Testis (tissue), 3 donors: ENCODE data around the gene CFAP61. TPM values are rescaled to one million over a fixed set of nuclear protein-coding genes. Genes with fewer than 3 reads are reported as not detected.

Source experiments
- DNase-seq: peaks from one replicate; pipeline ENCODE4 v3.0.0-alpha.2; 2019
- H3K27ac ChIP-seq, 2 donors: fragments of 200-600 bp; sonication (generic); one replicate each; pipeline ENCODE4 v1.5.1; 2019
- H3K27me3 ChIP-seq: fragments of 200-600 bp; sonication (generic); one replicate; pipeline ENCODE4 v1.5.1; 2019
- H3K36me3 ChIP-seq: fragments of 200-600 bp; sonication (generic); one replicate; pipeline ENCODE4 v1.5.1; 2017; ENCODE audit warnings: low read depth; ENCODE audit errors: missing control alignments
- H3K4me1 ChIP-seq: fragments of 200-600 bp; sonication (generic); one replicate; pipeline ENCODE4 v1.5.1; 2019
- H3K4me3 ChIP-seq, 2 donors: fragments of 200-600 bp; sonication (generic); one replicate each; pipeline ENCODE4 v1.5.1; 2017 to 2019
- H3K9me3 ChIP-seq: fragments of 200-600 bp; sonication (generic); one replicate; pipeline ENCODE4 v1.5.1; 2017
- POLR2A ChIP-seq: fragments of 450-650 bp; IDR thresholded peaks from one replicate; pipeline ENCODE4 v1.6.1; 2017; ENCODE audit warnings: antibody characterized with exemption, mild to moderate bottlenecking, moderate library complexity
- WGBS, 2 donors: methylation state at CpG; one replicate each; pipeline ENCODE4 v1.1.5; 2018; 5-methylcytosine and 5-hydroxymethylcytosine counted together
- intact Hi-C: fragments of 100-400 bp; cut with DNase I; formaldehyde crosslinking; loops from one replicate; pipeline ENCODE4 v1.15.1; 2023; ENCODE audit warnings: low total_unique reads
- polyA plus RNA-seq: library from polyadenylated mRNA; stranded (reverse); fragments of 350-450 nt; fragmentation: Illumina TruSeq; extraction: RNeasy Lipid Tissue Mini Kit (QIAGEN cat#74804); gene quantifications from one replicate; pipeline ENCODE4 v1.2.3, GENCODE V29; 2014; ENCODE audit warnings: low read depth, low replicate concordance; ENCODE audit not compliant: insufficient read depth
- total RNA-seq, 2 donors: library from RNA; depleted of rRNA; stranded (reverse); fragments of >200 nt; gene quantifications; one replicate each; pipeline ENCODE4 v1.2.3, GENCODE V29; 2016
- TF ChIP-seq, protein P1 (sequence below), 3 experiments: fragments of 450-650 bp in 2 of 3; fragments of 200-600 bp in 1 of 3; sonication (generic) in 1 of 3; IDR thresholded peaks; one replicate each; pipeline ENCODE4 v1.5.1; 2016 to 2019; ENCODE audit warnings: antibody characterized with exemption in 3 of 3, mild to moderate bottlenecking in 2 of 3, moderate library complexity in 1 of 3

The CFAP61 gene
- total and polyA plus RNA-seq, 3 donors from 2014 or later: 21.4 to 76.0 (median 27.3) TPM

DNA sequence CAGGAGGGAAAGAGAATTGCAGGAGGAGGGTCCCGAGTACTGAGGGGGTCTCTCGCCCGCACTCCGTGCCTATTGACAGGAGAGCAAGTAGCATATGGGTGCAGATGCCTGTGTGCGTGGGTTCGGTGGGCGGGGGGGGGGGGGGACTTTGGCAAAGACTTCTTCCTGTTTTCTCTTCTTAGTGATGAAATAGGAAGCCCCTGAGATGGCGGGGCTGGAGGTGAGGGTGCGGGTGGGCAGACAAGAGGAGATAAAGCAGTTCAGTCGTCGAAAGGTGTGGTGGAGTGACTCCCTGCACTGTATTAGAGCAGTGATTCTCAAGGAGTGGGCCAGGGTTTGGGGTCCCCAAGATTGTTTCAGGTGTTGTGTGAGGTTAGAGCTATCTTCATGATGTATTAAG, 31.4 kb upstream of the CFAP61 start:
- TF ChIP-seq, protein P1, sequence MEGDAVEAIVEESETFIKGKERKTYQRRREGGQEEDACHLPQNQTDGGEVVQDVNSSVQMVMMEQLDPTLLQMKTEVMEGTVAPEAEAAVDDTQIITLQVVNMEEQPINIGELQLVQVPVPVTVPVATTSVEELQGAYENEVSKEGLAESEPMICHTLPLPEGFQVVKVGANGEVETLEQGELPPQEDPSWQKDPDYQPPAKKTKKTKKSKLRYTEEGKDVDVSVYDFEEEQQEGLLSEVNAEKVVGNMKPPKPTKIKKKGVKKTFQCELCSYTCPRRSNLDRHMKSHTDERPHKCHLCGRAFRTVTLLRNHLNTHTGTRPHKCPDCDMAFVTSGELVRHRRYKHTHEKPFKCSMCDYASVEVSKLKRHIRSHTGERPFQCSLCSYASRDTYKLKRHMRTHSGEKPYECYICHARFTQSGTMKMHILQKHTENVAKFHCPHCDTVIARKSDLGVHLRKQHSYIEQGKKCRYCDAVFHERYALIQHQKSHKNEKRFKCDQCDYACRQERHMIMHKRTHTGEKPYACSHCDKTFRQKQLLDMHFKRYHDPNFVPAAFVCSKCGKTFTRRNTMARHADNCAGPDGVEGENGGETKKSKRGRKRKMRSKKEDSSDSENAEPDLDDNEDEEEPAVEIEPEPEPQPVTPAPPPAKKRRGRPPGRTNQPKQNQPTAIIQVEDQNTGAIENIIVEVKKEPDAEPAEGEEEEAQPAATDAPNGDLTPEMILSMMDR (IDR thresholded peaks at IDR 0.05): no peak
- TF ChIP-seq POLR2A: no peak
- H3K4me1 ChIP-seq: peaks cover 29% of the 10 kb centered on the region
- intact Hi-C loops: no loop called here

DNA sequence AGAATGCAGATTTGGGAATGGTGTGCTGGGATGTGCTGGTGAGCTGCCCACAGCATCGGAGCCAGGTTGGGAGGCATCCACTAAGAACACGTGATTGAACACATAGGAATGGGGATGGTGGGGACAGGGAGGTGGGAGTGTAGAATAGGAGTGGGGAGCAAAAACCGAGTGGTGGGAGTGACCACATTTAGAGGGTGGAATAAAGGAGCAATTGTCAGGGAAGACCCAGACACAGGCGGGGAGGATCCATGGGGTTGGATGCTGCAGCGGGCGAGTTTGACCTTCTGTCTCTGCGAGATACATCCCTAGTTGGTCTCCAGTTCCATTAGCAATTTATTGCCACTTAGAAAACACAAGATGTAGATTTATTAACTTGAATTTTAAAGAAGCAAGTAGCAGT, 30.5 kb upstream of the CFAP61 start:
- intact Hi-C loops: no loop called here
- Histone ChIP-seq H3K4me3 (no peak overlapping the region), H3K36me3 (no peaks in the 10 kb centered on the region), H3K27ac (no peak overlapping the region), H3K4me1 (peaks cover 29% of the 10 kb centered on the region), H3K27me3 (no peaks in the 10 kb centered on the region), H3K9me3 (no peaks in the 10 kb centered on the region)
- WGBS, 2 donors: 59 to 77% methylated on average over 7 of the region's 7 CpGs
- DNase-seq: peak; percentile 74
- TF ChIP-seq, protein P1 (IDR thresholded peaks at IDR 0.05): no peak
- TF ChIP-seq POLR2A: no peak

More for the DNA sequence above, 31.4 kb upstream of the CFAP61 start:
- Histone ChIP-seq H3K4me3 (no peak overlapping the region), H3K36me3 (no peaks in the 10 kb centered on the region), H3K27ac (no peak overlapping the region), H3K9me3 (no peaks in the 10 kb centered on the region), H3K27me3 (no peaks in the 10 kb centered on the region)
- 84 to 89% methylated on average over 11 of the region's 11 CpGs for WGBS, 2 donors
- DNase-seq: no peak

DNA sequence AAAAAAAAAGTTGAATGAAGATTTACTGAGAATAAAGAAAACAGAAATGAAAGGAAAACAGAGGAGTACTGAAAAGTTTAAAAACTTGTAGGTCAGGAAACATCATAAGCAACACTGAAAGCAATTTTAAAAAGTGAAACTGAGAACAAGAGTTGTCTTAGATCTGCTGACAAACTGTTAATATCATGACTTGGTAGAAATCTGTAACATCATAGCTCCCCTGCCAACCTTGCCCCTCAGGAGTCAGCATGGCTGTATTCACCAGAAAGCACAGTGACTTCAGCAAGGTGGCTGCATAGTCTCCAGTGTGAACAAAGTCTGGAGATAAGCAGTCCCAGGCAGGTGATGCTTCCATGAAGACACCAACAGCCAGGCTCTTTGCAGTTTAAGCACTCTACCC, 29.8 kb upstream of the CFAP61 start:
- no peak for TF ChIP-seq POLR2A
- TF ChIP-seq, protein P1 (IDR thresholded peaks at IDR 0.05): no peak
- no peaks in the 10 kb centered on the region for H3K9me3 ChIP-seq
- peaks cover 29% of the 10 kb centered on the region for H3K4me1 ChIP-seq
- H3K27me3 ChIP-seq: no peaks in the 10 kb centered on the region
- H3K36me3 ChIP-seq: no peaks in the 10 kb centered on the region
- intact Hi-C loops: no loop called here
- no peak overlapping the region for H3K27ac ChIP-seq
- H3K4me3 ChIP-seq: no peak overlapping the region
- no peak for DNase-seq

DNA sequence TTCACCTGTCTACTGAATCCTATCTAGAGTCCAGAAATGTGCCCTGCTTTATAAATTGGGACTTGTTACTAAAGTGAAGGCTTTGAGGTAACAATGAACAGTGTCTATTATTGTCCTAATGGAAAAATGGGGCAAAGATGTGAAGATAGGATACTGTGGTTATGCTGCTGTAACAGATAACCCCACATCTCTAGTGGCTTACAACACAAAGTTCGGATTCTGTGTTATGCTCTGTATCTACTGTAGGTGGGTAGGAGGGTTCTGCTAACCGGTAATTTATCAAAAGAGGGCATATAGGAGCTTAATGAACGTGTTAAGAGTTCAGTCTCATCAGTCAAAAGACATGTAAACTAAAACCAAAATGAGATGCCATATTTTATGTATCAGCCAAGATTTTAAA, 28.9 kb upstream of the CFAP61 start:
- Histone ChIP-seq H3K36me3 (no peaks in the 10 kb centered on the region), H3K27me3 (no peaks in the 10 kb centered on the region), H3K9me3 (no peaks in the 10 kb centered on the region), H3K4me3 (no peak overlapping the region), H3K4me1 (peaks cover 24% of the 10 kb centered on the region), H3K27ac (no peak overlapping the region)
- intact Hi-C loops: no loop called here
- no peak for DNase-seq
- no peak for TF ChIP-seq POLR2A
- TF ChIP-seq, protein P1 (IDR thresholded peaks at IDR 0.05): no peak
- 78 to 88% methylated on average over 3 of the region's 3 CpGs for WGBS, 2 donors

DNA sequence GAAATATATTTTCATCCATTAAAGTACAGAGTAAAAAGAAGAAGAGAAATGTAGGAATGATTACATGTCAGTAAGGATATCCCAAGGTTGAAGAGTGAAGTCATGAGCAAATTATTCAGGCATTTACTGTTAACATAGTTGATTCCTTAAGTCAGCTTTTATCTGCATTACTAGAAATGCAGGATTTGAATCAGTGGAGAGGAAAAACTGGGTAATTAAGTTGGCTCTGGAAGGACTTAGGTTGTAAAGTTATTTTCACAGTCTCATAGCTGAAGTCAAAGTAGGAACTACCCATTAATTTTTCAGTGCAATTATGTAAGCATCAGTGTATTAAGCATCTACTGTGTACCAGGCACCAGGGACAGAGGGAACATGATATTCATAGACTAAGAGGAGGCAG, 27.4 kb upstream of the CFAP61 start:
- TF ChIP-seq, protein P1 (IDR thresholded peaks at IDR 0.05): no peak
- no peak for TF ChIP-seq POLR2A
- H3K36me3 ChIP-seq: no peaks in the 10 kb centered on the region
- intact Hi-C loops: no loop called here
- no peaks in the 10 kb centered on the region for H3K27me3 ChIP-seq
- no peak for DNase-seq
- no peaks in the 10 kb centered on the region for H3K9me3 ChIP-seq
- no peak overlapping the region for H3K27ac ChIP-seq
- H3K4me1 ChIP-seq: peaks cover 16% of the 10 kb centered on the region
- H3K4me3 ChIP-seq: no peak overlapping the region
